Uterus (tissue), 2 donors: ENCODE data around the gene THPO.

Experiments used
- CTCF ChIP-seq, 4 experiments: fragments of 200-600 bp in 2 of 4; fragments of 450-650 bp in 2 of 4; sonication (generic) in 2 of 4; IDR thresholded peaks; one replicate each; pipeline ENCODE4 v1.5.1; 2016 to 2019; ENCODE audit warnings: antibody characterized with exemption in 4 of 4, mild to moderate bottlenecking in 2 of 4, moderate library complexity in 1 of 4
- POLR2A ChIP-seq, 2 donors: fragments of 450-650 bp; IDR thresholded peaks; one replicate each; pipeline ENCODE4 v1.6.1; 2016; ENCODE audit warnings: antibody characterized with exemption in 2 of 2, mild to moderate bottlenecking in 1 of 2, moderate library complexity in 1 of 2

DNA sequence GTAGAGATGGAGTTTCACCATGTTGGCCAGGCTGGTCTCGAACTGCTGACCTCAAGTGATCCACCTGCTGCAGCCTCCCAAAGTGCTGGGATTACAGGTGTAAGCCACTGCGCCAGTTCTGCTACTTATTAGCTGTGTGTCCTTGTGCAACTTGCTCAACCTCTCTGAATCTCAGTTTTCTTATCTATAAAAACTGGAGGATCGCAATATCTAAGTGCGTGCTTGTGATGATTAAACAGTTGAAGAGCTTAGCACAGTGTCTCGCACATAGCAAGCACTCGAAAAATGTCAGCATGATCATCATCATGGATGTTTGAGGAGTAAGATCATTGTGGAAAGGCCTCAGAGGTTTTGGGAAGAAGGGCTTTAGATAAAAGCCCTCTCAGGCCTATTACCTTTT lies 27.4 kb downstream of the THPO start:
- no peak for TF ChIP-seq CTCF (IDR thresholded peaks at IDR 0.05)
- TF ChIP-seq POLR2A (IDR thresholded peaks at IDR 0.05), result no peak
